ENCODE measurements around the gene ST6GALNAC3.

The ST6GALNAC3 gene

DNA sequence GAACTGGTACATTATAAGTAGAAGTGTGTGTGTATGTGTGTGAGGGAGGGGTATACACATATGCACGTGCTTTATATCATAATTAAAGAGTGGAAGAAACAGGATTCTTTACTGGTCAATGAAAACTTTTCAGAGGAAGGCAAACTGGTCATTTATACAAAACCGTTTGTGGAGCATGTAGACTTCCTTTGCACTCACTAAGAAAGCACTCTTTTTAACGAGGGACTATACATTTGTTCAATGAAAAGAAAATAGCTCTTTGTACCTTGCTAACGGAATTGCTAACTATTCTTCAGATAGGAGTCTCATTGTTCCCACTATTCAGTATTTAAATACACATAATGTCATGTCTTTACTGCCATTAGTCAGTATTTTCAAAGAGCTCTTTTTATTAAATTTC is 219.3 kb downstream of the ST6GALNAC3 start:
- peaks cover 67% of the 10 kb centered on the region for H3K4me1 ChIP-seq (ENCODE audit: insufficient read depth, low read length, poor library complexity, severe bottlenecking)
- H4K20me1 ChIP-seq (ENCODE audit: insufficient read depth, low read length, poor library complexity, severe bottlenecking) = no peaks in the 10 kb centered on the region
- H3K4me3 ChIP-seq (ENCODE audit: low read length, poor library complexity, severe bottlenecking) = peak overlapping the region; percentile 65
- H3K9me2 ChIP-seq (replicated peaks; ENCODE audit: low read depth, low read length) = no peaks in the 10 kb centered on the region
- TF ChIP-seq, protein P1, sequence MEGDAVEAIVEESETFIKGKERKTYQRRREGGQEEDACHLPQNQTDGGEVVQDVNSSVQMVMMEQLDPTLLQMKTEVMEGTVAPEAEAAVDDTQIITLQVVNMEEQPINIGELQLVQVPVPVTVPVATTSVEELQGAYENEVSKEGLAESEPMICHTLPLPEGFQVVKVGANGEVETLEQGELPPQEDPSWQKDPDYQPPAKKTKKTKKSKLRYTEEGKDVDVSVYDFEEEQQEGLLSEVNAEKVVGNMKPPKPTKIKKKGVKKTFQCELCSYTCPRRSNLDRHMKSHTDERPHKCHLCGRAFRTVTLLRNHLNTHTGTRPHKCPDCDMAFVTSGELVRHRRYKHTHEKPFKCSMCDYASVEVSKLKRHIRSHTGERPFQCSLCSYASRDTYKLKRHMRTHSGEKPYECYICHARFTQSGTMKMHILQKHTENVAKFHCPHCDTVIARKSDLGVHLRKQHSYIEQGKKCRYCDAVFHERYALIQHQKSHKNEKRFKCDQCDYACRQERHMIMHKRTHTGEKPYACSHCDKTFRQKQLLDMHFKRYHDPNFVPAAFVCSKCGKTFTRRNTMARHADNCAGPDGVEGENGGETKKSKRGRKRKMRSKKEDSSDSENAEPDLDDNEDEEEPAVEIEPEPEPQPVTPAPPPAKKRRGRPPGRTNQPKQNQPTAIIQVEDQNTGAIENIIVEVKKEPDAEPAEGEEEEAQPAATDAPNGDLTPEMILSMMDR (conservative IDR thresholded peaks at IDR 0.05; ENCODE audit: low read length) = no peak
- TF ChIP-seq EZH2phosphoT487 (IDR thresholded peaks at IDR 0.05; ENCODE audit: borderline replicate concordance) = no peak
- no peaks in the 10 kb centered on the region for H3K79me2 ChIP-seq (ENCODE audit: insufficient read depth, low read length)
- peak overlapping the region; percentile 60 for H3K9ac ChIP-seq (ENCODE audit: low read depth, low read length, poor library complexity, severe bottlenecking)
- H3K4me2 ChIP-seq (ENCODE audit: low read depth, low read length, poor library complexity, severe bottlenecking) = peak overlapping the region; percentile 91
- no peak overlapping the region for H2AFZ ChIP-seq (ENCODE audit: low read length)
- H3K36me3 ChIP-seq (ENCODE audit: insufficient read depth, low read length) = no peaks in the 10 kb centered on the region
- no peaks in the 10 kb centered on the region for H3K9me3 ChIP-seq (ENCODE audit: insufficient read depth, low read depth, low read length)
- no peaks in the 10 kb centered on the region for H3K27me3 ChIP-seq (ENCODE audit: insufficient read depth, low read length, poor library complexity, severe bottlenecking)
- H3F3A ChIP-seq (ENCODE audit: low read depth) = peaks cover 10% of the 10 kb centered on the region; the same call in 1 of the 2 replicates

DNA sequence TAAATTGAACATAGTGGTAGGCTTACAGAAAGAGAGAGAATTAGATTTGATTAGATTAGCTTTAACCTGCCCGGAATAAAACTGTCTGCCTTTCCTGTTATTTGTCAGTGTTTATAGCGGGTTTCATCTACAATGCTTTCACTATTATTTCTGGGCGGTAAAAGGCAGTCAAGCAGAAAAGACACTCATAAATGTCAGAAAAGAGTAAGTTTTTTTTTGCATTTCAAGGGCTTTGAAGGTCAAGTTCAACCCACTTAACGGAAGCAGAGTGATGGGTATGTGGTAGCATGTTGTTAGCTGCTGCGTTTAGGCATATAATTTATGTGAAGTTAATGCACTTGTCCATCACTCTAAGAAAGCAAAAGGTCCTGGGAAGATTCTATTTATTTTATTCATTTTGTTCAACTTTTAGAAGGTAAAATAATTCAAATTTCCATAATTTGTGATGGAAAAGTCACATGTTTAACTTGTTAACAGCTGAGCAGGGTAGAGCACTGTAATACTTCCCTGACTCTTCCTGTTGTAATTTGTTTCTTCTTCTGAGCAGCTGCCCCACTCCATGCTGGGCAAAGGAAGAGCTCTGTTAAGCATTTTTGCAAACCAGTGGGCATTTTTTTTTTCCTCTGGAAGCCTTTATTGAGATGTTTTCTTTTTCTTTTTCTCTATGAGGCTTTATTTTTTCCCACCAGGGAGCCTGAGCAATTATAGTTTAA is 220.1 kb downstream of the ST6GALNAC3 start:
- no peaks in the 10 kb centered on the region for H3K36me3 ChIP-seq (ENCODE audit: insufficient read depth, low read length)
- TF ChIP-seq, protein P1 (conservative IDR thresholded peaks at IDR 0.05; ENCODE audit: low read length) = no peak
- no peak for TF ChIP-seq EZH2phosphoT487 (IDR thresholded peaks at IDR 0.05; ENCODE audit: borderline replicate concordance)
- H3K79me2 ChIP-seq (ENCODE audit: insufficient read depth, low read length) = no peaks in the 10 kb centered on the region
- H3F3A ChIP-seq (ENCODE audit: low read depth) = peaks cover 10% of the 10 kb centered on the region; the same call in 1 of the 2 replicates
- peak overlapping the region; percentile 91 for H3K4me2 ChIP-seq (ENCODE audit: low read depth, low read length, poor library complexity, severe bottlenecking)
- H3K4me1 ChIP-seq (ENCODE audit: insufficient read depth, low read length, poor library complexity, severe bottlenecking) = peaks cover 65% of the 10 kb centered on the region
- H3K27me3 ChIP-seq (ENCODE audit: insufficient read depth, low read length, poor library complexity, severe bottlenecking) = no peaks in the 10 kb centered on the region
- H3K9me3 ChIP-seq (ENCODE audit: insufficient read depth, low read depth, low read length) = no peaks in the 10 kb centered on the region
- peak overlapping the region; percentile 60 for H3K9ac ChIP-seq (ENCODE audit: low read depth, low read length, poor library complexity, severe bottlenecking)
- H3K4me3 ChIP-seq (ENCODE audit: low read length, poor library complexity, severe bottlenecking) = peak overlapping the region; percentile 65
- no peaks in the 10 kb centered on the region for H3K9me2 ChIP-seq (replicated peaks; ENCODE audit: low read depth, low read length)
- no peaks in the 10 kb centered on the region for H4K20me1 ChIP-seq (ENCODE audit: insufficient read depth, low read length, poor library complexity, severe bottlenecking)
- H2AFZ ChIP-seq (ENCODE audit: low read length) = peak overlapping the region; percentile 60

DNA sequence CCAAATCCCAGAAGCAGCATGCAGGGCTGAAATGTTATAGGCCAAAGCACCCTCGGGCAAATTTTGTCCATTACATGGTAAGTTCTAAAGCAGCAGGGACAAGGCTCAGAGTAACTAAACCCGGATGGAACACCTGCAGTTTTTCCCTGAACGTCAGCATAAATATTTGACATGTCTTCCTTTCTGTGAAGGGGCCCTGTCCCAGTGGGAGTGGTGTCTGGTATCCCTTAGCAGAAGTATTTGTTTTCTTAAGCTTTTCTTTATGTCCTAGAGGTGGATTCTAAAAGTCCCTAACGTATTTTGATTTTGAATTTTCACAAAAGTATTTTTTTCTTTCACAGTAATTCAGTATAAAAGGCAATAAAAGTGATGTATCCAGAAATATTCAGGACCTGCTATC is 223.9 kb downstream of the ST6GALNAC3 start:
- Histone ChIP-seq H3K9ac (ENCODE audit: low read depth, low read length, poor library complexity, severe bottlenecking) (no peak overlapping the region), H2AFZ (ENCODE audit: low read length) (no peak overlapping the region), H3K27me3 (ENCODE audit: insufficient read depth, low read length, poor library complexity, severe bottlenecking) (no peaks in the 10 kb centered on the region), H3F3A (ENCODE audit: low read depth) (peaks cover 10% of the 10 kb centered on the region; the same call in 1 of the 2 replicates), H3K36me3 (ENCODE audit: insufficient read depth, low read length) (no peaks in the 10 kb centered on the region), H3K4me2 (ENCODE audit: low read depth, low read length, poor library complexity, severe bottlenecking) (no peak overlapping the region), H3K4me1 (ENCODE audit: insufficient read depth, low read length, poor library complexity, severe bottlenecking) (peaks cover 55% of the 10 kb centered on the region), H3K9me2 (replicated peaks; ENCODE audit: low read depth, low read length) (no peaks in the 10 kb centered on the region), H4K20me1 (ENCODE audit: insufficient read depth, low read length, poor library complexity, severe bottlenecking) (no peaks in the 10 kb centered on the region), H3K4me3 (ENCODE audit: low read length, poor library complexity, severe bottlenecking) (no peak overlapping the region), H3K9me3 (ENCODE audit: insufficient read depth, low read depth, low read length) (no peaks in the 10 kb centered on the region), H3K79me2 (ENCODE audit: insufficient read depth, low read length) (no peaks in the 10 kb centered on the region)
- TF ChIP-seq, protein P1 (conservative IDR thresholded peaks at IDR 0.05; ENCODE audit: low read length) = no peak
- TF ChIP-seq EZH2phosphoT487 (IDR thresholded peaks at IDR 0.05; ENCODE audit: borderline replicate concordance) = no peak

Measured in Loucy (cell line).